Cardiac fibroblast (primary cell): ENCODE data around the gene MAGEF1.
A peak's percentile ranks its signal among the peaks of the same experiment; 100 is the strongest.

ENCODE experiments used
- DNase-seq, 2 donors: peaks; one replicate each; pipeline versions ENCODE4 v3.0.0 to v3.0.0-alpha.2; 2010; ENCODE audit warnings: low read depth in 2 of 2
- H3K4me3 ChIP-seq, 2 donors: replicated peaks in 1 of 2; 1 replicate in 1 of 2; 2 replicates in 1 of 2; pipeline ENCODE4 v1.5.1; 2011; ENCODE audit warnings: low read depth in 2 of 2, low read length in 2 of 2, mild to moderate bottlenecking in 2 of 2, moderate library complexity in 1 of 2
- TF ChIP-seq, protein P1 (sequence below): IDR thresholded peaks from one replicate; pipeline ENCODE4 v1.5.1; 2011; ENCODE audit warnings: low read depth, mild to moderate bottlenecking, low read length, inconsistent platforms

MAGEF1 gene

GRCh38 chr3:184694716-184695115 lies 17.1 kb downstream of the MAGEF1 start:
- DNase-seq: no peak
- no peak overlapping the region for H3K4me3 ChIP-seq
- TF ChIP-seq, protein P1, sequence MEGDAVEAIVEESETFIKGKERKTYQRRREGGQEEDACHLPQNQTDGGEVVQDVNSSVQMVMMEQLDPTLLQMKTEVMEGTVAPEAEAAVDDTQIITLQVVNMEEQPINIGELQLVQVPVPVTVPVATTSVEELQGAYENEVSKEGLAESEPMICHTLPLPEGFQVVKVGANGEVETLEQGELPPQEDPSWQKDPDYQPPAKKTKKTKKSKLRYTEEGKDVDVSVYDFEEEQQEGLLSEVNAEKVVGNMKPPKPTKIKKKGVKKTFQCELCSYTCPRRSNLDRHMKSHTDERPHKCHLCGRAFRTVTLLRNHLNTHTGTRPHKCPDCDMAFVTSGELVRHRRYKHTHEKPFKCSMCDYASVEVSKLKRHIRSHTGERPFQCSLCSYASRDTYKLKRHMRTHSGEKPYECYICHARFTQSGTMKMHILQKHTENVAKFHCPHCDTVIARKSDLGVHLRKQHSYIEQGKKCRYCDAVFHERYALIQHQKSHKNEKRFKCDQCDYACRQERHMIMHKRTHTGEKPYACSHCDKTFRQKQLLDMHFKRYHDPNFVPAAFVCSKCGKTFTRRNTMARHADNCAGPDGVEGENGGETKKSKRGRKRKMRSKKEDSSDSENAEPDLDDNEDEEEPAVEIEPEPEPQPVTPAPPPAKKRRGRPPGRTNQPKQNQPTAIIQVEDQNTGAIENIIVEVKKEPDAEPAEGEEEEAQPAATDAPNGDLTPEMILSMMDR: no peak

DNA sequence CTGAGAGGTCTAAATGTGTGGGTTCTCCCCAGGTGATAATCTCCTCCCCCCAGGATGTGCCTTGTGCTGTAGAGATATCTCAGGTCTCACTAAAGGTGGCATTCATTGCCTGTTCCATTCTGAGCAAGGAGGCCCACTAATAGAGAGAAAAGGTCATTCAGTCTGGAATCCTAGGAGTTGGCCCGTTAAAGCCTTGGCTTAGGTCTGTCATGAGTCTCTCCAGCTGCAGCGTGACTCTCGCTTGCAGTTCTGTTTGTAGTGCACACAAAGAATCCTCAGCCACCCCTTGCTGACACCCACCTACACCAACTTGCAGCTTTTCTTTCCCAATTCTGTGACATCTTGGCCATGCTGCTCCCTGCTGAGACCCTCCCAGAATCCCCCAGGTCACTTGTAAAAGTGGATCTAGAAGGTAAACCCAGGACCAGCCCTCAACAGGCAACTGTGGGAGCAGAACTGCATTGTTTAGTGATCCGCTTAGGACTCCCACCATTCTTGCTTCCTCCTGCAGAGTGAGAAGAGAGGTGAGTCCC lies 17.7 kb downstream of the MAGEF1 start:
- DNase-seq: no peak
- TF ChIP-seq, protein P1: no peak

GRCh38 chr3:184693011-184693975 lies 18.6 kb downstream of the MAGEF1 start:
- H3K4me3 ChIP-seq: no peak overlapping the region
- DNase-seq: no peak
- TF ChIP-seq, protein P1: no peak

More for the DNA sequence above, 17.7 kb downstream of the MAGEF1 start:
- no peak overlapping the region for H3K4me3 ChIP-seq

GRCh38 chr3:184691397-184692231 lies 20.2 kb downstream of the MAGEF1 start:
- no peak overlapping the region for H3K4me3 ChIP-seq
- peak in 1 of 2 donors; percentile 29 for DNase-seq
- TF ChIP-seq, protein P1: no peak

- TF ChIP-seq, protein P1: no peak
- no peak for DNase-seq
- H3K4me3 ChIP-seq: no peak overlapping the region
These were observed 21.5 kb downstream of the MAGEF1 start for GRCh38 chr3:184690192-184690883.

GRCh38 chr3:184688882-184689271 lies 23.0 kb downstream of the MAGEF1 start:
- TF ChIP-seq, protein P1: no peak
- no peak overlapping the region for H3K4me3 ChIP-seq
- DNase-seq: no peak
